DMS53 treated with DMSO at 0.1 percent for 48 hours (cell line): ENCODE measurements around the gene GLRX.
"Not testable (repeated sequence)": the region's sequence is repeated elsewhere in the genome, so short reads cannot be mapped to it uniquely, and the experiment has no call there.

ENCODE experiments used
- DNase-seq: peaks from one replicate; lab custom pipeline; 2025; ENCODE audit not compliant: unreplicated experiment; lab: John Stamatoyannopoulos, UW

The GLRX gene

DNA sequence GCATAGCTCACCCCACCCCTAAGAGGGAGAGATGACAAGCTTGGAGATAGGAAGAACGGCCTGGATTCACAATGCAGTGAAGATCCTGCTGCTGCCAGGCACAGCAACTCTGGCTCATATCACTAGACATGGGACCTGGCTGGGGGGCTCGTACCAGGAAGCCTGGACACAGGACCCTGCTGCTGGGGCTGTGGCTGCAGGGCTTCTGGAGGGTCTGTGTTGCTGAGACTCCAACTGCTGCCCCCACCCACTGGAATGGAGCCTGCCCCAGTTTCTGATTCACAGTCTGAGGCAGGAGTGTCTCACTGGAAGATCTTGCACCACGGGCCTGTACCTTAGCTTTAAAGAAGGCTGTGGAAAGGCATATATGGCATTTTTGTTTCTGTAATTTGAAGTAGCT, 31.0 kb upstream of the GLRX start:
- DNase-seq, result no peak

DNA sequence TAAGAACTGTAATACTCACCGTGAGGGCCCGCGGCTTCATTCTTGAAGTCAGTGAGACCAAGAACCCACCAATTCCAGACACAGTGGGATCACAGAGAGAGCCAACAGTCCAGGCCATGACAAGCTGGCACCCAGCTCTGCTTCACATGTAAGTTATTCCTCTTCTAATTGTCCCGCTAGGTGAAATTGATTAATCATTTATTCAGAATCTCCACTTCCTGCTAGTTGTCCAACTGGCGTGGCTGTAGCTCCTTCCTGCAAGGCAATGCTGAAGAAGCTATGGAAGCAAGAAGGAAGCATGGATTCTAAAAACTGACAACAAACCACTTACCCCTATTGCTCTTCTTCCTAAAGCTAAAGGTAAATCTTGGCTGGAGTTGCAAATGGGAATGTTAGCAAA, 30.0 kb upstream of the GLRX start:
- DNase-seq, result no peak

DNA sequence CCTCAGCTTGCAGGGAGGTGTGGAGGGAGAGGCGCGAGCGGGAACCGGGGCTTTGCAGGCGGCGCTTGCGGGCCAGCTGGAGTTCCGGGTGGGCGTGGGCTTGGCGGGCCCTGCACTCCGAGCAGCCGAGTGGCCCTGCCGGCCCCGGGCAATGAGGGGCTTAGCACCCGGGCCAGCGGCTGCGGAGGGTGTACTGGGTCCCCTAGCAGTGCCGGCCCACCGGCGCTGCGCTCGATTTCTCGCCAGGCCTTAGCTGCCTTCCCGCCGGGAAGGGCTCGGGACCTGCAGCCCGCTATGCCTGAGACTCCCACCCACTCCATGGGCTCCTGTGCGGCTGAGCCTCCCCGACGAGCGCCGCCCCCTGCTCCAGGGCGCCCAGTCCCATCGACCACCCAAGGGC, 28.6 kb upstream of the GLRX start:
- not testable (repeated sequence) for DNase-seq

DNA sequence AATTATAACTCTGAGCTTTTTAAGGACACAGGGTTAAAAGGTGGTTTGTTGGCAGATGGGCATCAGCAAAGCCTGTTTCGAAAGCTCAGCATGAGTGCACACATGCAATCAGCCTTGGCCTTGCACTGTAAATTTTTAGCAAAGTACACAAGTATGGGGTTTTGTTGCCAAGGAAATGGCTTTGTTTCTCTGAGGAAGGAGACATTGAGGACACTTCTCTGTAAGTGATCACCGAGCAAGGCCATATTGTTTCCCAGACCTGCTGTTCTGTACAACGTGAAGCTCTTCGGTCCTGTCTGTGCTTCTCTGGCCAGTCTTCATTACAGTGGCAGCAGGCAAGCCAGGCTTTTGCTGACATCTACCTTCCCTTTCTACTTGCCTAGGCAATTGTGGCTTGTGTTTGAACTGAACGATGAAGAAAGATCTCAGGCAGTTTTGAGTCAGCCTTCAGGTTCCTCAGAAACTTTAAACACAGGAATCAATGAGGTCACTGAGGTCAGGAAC, 27.9 kb upstream of the GLRX start:
- DNase-seq, result no peak

DNA sequence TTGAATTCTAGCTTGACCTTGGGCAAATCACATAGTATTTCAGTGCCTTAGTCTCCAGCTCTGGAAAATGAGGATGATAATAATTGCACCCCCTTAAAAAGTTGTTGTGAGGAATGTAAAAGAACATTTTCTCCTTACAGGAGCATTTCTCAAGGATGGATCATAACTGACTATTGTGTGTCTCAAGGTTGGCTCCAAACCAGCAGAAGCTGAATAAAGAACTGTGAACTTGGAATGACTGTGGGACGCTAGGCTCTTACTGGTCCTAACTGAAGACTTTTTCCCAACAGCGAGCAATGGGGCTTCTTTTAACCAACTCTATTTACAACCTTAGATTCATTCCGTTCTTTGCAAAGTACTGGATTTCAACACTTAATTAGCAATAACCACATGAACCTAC, 26.2 kb upstream of the GLRX start:
- no peak for DNase-seq

DNA sequence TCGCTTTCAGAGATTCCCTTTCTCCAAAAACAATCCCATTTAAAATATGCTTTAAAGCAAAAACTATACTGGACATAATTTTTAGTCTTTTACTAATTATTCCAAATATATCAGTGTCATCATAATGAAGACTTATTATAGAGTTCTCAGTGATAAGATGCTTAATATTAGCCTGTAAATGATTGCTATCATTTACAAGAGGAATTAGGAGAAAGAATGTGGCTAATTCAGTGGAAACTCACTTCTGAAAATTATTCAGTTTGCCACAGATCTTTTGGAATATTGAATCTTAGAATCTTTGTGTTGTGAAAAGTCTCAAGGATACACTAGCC, 24.7 kb upstream of the GLRX start:
- no peak for DNase-seq

DNA sequence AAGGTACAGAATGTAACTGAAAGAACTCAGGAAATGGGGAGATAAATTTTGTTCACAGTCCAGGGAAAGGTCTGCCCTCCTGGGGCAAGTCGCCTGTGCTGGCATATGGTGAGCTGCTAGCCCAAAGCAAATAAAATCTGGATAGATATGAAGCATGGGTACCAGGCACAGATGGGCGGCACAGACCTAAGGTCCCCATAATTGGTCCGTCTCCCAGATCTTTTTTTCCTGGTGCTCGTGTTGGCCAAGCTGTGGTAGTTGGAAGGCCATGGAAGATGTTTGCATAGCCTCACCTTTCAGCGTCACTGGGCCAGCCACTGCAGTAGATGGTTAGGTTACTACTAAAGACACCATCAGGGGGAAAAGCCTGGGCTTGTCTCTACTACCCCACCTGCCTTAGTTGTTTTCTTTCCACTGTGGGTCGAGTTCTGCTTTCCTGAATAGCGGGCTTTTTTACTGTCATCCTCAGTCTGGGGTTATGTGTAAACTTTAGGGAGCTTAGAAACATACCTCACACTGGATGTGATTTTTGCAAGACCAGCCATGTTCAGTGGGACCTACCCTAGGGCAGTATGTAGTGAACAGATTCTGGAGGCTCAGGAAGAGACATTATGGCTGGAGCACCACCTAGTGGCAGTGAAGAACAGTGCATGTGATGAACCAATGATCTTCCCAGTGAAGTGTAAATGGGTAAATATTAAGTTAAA, 24.2 kb upstream of the GLRX start:
- peak; percentile 66 for DNase-seq

DNA sequence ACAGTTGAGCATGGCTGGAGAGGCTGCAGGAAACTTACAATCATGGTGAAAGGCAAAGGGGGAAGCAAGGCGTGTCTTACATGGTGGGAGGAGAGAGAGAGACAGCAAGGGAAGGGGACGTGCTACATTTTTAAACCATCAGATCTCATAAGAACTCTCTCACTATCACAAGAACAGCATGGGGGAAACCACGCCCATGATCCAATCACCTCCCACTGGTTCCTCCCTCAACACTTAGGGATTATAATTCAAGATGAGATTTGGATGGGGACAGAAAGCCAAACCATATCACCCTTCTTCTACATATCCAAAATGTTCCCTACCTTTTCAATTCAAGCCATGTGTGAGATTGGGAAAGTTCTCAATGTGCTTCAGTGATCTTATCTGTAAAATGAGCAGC, 22.9 kb upstream of the GLRX start:
- DNase-seq, result no peak

DNA sequence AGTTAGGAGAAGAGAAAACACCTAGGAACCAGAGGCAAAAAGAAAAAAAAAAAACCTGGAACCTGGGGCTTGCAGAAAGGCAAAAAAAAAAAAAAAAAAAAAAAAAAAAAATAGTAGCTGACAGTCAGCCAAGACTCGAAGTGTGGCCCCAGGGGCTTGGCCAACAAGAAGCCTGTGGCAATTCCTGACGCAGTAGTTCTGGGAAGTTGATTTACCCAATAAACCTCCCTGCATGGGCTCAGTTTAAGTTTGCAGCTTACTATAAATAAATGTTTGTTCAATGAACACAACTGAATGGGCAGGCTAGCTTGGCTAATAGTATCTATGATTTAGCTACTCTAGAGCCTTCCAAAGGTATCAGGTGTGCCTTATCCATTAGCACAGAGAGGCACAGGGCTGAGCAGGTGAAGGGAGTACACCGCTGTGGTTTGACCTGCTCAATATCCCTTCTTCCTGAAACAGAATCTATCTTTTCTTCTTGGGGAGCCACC, 21.3 kb upstream of the GLRX start:
- DNase-seq, result no peak

DNA sequence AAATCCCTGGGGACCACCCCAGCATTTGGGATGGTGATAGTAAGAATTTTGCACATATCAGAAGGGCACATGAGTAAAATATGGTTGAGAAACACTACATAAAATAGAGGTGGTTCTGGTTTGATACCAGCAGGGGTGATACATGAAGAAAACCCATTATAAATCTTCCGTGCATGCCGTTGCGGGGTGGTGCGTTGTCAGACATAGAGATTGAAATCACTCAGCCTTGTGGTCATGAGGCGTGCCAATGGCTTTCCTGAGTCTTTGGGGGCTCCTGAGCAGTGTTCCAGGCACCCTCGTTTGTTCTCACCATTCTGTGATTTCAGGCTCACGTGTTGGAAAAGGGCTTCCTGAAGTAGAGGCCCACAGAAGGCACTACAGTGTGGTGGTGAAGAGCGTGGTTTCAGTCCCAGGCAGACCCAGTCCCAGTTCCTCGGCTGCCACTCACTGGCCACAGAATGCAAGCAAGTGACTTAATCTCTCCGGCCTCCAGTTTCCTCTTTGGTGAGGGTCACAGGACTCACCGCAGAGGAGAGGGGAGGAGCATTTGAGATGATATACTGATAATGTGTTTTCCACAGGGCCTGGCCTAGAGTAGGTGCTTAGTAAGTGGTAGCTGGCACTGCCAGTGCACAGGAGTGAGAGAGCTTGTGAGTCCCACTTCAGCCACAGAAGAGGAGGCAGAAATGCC, 20.5 kb upstream of the GLRX start:
- no peak for DNase-seq

DNA sequence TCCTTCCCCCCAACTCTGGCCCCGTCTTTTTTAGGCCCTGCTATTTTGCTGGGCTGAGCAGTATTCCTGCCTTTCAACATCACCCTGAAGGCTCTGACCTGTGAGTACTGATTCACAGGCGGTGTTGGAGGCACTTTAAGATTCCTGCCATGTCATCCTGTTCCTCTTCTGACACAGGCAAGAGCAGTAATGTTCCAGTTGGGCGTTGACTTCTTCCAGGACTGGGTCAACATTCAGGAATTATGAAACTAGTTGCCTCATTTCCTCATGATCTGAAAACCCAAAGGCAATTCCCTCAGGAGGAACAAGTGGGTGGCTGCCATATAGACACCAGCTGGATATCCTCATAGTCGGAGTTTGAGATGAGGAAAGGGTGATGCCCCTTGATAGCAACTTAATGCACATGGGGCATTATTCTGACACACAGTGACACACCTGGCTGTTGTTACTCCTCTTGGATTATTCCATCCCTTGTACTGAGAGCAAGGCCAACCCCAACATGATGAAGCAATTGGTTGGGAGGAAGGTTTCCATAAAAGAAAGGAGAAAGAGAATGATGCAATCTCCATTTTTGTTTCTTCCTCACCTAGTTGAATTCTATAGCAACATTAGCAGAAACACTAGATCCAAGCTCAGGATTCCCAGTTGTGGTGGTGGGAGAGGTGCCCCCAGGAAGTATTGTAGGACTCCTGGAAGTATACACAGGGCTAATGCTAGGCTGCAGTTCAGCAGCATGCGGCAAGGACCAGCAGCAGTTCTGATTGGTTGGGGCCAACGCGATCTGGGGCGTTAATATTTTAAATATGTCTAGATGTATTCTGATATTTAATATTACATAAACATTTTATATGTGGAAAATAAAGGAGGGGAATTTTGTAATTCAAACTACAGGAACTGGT, 19.6 kb upstream of the GLRX start:
- no peak for DNase-seq

DNA sequence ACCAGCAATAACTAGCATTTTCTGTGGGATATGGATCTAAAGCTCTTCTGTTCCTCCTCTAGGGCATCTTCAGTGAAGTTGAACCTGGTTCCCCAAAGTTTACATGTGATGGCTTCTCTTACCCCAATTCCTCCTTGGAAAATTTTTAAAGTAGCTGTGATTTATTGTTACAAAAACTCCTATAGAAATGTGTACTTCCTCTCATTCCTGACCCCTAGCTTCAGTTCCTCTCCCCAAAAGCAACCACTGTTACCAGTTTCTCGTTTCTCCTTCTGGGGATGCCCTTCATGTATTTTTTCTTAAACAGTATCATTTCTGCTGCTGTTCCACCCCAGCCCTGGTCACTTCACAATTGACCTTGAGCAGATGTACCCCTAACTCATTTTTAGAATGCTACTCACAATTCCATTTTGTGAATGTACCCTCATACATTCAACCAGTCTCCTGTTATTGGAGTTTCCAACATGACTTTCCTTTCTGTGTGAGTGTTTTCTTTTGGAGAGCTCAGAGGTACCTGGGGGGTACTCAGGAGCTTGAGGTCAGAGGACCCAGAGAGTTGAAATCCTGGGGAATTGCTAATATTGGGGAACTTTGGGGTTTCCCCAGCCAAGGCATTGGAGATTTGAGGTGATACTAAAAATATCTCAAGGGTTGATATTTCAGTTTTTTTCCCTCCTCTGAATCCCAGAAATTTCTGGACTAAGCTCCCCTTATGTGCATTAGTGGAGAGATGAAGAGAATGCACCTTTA, 18.6 kb upstream of the GLRX start:
- DNase-seq, result no peak

DNA sequence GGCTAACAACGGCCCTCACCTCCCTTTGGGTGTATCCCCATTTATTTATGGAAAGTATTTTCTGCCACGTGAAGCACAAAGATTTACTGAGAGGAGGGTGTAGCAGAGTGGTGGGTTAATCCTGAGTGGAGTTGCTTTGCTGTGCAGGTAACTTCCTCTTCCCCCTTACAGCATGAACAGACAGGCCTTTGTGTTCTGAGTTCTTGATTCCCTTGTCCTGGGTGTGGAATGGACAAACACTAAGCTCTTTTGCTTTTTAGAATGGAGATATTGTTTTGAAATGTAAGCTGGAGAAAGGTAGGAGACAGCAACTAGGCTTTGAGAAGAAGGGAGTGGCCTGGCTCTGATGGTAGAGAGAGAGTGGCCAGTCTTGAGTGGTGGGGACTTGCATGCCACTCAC, 17.1 kb upstream of the GLRX start:
- no peak for DNase-seq

DNA sequence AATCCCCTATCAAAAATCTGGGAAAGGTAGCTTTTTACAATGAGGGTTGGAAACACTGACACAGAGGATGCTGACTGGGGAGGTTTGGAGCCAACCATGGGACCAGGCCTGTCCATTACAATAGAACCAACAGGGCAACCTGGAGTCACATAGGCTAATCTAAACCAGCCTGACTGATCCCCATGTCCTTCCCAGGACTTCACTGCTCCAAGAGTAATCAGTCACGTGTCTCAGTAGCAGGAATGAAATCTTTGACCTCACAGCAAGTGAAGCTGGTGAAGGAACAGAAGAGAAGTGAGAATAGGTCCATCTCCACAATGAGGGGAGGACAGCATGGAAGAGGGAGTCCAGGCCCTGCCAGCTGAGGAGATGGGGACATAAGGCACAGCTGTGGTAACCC, 16.0 kb upstream of the GLRX start:
- no peak for DNase-seq

DNA sequence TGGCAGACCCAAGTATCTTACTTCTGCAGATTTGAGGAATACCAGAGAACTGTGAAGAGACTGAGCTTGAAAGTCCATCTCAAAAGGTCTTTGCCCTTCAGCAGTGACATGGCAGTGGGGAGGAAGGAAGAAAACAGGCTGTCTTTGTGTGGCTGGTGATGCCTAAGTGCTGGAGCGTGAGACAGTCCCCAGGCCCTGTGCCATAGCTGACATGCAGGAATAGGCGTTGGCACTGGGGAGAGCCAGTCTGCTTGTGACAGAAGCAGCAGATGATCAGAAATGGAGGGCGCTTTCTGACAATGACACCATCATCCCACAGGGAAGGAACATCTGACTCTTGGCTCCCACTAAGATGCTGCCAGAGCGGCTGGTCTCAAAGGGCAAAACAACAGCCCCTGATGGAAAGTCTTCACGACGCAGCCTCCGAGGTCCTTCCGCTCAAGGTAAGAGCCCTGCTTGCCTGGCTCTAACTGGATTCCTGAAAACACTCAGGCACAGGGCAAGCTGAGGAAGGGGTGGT, 15.5 kb upstream of the GLRX start:
- no peak for DNase-seq

DNA sequence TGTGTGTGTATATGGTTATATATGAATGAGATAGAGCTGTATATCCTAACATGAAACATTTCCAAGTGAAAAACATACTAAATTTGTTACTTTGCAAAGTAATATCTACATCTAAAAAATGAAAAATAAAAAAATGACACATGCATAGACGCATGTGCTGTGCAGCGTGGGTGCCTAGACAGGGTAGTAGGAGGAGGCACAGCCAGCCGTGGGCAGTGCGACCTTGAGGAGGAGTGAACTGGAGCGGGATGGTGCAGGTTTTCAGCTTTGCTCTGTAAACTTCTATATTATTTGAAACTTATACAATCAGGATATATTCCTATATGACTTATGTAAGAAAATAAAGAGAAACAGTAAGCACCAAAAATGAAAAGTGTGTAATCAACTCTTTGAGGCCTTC, 15.0 kb upstream of the GLRX start:
- DNase-seq, result no peak

DNA sequence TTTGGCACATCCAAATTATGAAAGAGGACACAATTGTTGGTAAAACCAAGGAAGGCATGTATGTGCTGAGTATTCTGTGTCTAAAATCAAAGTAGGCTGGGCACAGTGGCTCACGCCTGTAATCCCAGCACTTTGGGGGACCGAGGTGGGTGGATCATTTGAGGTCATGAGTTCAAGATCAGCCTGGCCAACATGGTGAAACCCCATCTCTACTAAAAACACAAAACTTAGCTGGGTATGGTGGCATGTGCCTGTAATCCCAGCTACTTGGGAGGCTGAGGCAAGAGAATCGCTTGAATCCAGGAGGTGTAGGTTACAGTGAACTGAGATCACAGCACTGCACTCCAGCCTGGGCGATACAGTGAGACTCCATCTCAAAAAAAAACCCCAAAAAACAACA, 14.4 kb upstream of the GLRX start:
- DNase-seq, result not testable (repeated sequence)

DNA sequence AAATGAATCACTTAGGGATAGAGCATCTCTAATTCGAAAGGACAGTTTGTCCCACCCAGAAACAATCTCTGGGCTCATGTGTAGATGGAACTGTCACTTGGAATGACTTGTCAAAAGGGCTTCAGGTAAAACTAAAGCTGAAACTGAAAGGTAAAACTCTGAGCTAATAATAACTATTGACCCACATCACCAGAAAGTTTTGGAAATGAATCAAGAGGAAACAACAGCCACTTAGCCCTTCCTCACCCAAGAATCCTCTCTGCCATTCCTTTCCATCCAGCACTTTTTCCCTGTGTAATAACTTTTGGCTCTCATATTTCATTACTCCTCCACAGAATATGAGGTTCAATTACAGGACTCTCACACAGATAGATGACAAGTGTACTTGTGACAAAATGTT, 14.0 kb upstream of the GLRX start:
- no peak for DNase-seq

DNA sequence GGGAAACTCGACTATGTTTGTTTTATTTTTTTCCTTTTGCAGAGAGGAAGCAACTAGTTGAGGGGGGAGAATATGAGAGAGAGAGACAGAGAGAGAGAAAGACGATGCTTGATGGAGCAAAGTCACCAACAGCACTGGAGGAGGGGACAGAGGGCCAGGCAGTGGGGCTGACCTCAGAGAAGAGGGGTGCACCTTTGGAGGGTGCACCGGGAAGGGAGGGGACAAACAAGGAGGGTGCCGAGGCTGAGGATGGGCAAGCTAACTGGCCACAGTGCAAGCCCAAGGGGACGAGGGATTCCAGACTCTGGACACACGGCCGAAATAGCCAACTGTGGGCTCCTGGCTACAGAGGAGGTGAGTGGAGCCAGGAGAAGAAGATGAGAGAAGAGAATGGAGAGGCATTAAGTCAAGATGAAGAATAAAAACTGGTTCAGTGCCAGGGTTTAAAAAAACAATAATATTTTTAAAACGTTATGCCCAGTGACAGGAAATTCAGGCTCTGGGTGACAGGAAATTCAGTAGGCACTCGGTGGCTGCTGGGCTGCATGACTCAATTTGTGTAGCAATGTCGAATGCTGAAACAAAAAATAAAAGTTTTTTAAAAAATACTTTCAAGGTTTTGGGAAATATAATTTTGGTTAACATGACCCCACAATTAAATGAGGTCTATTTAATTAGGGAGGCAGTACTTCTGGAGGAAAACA, 13.3 kb upstream of the GLRX start:
- no peak for DNase-seq

DNA sequence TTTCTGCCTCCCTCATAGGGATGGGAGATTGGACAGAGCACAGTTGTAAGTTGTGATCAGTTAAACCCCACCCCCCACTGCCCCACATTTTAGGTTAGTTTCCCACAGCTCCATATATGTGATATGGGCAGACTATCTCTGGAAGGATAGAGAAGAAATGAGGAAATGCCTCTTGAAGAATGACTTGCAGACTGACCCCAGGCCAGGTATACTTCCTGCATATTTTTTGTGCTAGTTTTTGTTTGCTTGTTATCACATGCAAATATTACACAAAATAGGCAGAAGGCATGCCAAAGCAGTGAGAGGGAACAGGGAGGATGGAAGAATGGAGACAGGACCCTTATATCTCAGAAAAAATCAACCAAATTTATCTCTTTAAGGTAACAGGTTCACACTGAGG, 10.1 kb upstream of the GLRX start:
- DNase-seq, result no peak
